Type B pancreatic cell (in vitro differentiated cells): Measurements from ENCODE around the gene SULT4A1. TPM values are rescaled to one million over a fixed set of nuclear protein-coding genes. Genes with fewer than 3 reads are reported as not detected.

Experiments used
- DNase-seq: peaks from one replicate; pipeline ENCODE4 v3.0.0; 2021; ENCODE audit warnings: mixed read lengths; ENCODE audit not compliant: unreplicated experiment; ENCODE audit errors: extremely low spot score
- H3K27ac Mint-ChIP-seq: 2 replicates; pipeline ENCODE4 v1.8.0; 2021; ENCODE audit warnings: mild to moderate bottlenecking, mixed read lengths
- H3K27me3 Mint-ChIP-seq: 2 replicates; pipeline ENCODE4 v1.8.0; 2021; ENCODE audit warnings: mixed read lengths
- H3K36me3 Mint-ChIP-seq: 2 replicates; pipeline ENCODE4 v1.8.0; 2021; ENCODE audit warnings: mixed read lengths
- H3K4me1 Mint-ChIP-seq: one replicate; pipeline ENCODE4 v1.8.0; 2021; ENCODE audit warnings: mixed read lengths; ENCODE audit not compliant: unreplicated experiment
- H3K4me3 Mint-ChIP-seq: 2 replicates; pipeline ENCODE4 v1.8.0; 2021; ENCODE audit warnings: mild to moderate bottlenecking, mixed read lengths
- H3K9me3 Mint-ChIP-seq: 2 replicates; pipeline ENCODE4 v1.8.0; 2021; ENCODE audit warnings: mixed read lengths
- total RNA-seq: library from RNA; stranded (reverse); gene quantifications from 2 replicates; pipeline ENCODE4 v1.2.1, GENCODE V29; 2021; ENCODE audit warnings: low replicate concordance
- TF ChIP-seq, protein P1 (sequence below): fragments of 200-600 bp; sonication (generic); conservative IDR thresholded peaks from 2 replicates; pipeline ENCODE4 v1.5.0; 2021; ENCODE audit warnings: antibody characterized with exemption, mild to moderate bottlenecking

SULT4A1 gene
- total RNA-seq, 1 donor from 2014 or later = 10.8 TPM

- Mint-ChIP-seq H3K4me3 (no peak overlapping the region), H3K27me3 (no peaks in the 10 kb centered on the region), H3K36me3 (no peaks in the 10 kb centered on the region), H3K27ac (no peak overlapping the region), H3K9me3 (no peaks in the 10 kb centered on the region), H3K4me1 (peaks cover 4% of the 10 kb centered on the region)
- TF ChIP-seq, protein P1, sequence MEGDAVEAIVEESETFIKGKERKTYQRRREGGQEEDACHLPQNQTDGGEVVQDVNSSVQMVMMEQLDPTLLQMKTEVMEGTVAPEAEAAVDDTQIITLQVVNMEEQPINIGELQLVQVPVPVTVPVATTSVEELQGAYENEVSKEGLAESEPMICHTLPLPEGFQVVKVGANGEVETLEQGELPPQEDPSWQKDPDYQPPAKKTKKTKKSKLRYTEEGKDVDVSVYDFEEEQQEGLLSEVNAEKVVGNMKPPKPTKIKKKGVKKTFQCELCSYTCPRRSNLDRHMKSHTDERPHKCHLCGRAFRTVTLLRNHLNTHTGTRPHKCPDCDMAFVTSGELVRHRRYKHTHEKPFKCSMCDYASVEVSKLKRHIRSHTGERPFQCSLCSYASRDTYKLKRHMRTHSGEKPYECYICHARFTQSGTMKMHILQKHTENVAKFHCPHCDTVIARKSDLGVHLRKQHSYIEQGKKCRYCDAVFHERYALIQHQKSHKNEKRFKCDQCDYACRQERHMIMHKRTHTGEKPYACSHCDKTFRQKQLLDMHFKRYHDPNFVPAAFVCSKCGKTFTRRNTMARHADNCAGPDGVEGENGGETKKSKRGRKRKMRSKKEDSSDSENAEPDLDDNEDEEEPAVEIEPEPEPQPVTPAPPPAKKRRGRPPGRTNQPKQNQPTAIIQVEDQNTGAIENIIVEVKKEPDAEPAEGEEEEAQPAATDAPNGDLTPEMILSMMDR = no peak
- DNase-seq = no peak
These were observed 28.8 kb downstream of the SULT4A1 start for GRCh38 chr22:43833286-43834240.

DNA sequence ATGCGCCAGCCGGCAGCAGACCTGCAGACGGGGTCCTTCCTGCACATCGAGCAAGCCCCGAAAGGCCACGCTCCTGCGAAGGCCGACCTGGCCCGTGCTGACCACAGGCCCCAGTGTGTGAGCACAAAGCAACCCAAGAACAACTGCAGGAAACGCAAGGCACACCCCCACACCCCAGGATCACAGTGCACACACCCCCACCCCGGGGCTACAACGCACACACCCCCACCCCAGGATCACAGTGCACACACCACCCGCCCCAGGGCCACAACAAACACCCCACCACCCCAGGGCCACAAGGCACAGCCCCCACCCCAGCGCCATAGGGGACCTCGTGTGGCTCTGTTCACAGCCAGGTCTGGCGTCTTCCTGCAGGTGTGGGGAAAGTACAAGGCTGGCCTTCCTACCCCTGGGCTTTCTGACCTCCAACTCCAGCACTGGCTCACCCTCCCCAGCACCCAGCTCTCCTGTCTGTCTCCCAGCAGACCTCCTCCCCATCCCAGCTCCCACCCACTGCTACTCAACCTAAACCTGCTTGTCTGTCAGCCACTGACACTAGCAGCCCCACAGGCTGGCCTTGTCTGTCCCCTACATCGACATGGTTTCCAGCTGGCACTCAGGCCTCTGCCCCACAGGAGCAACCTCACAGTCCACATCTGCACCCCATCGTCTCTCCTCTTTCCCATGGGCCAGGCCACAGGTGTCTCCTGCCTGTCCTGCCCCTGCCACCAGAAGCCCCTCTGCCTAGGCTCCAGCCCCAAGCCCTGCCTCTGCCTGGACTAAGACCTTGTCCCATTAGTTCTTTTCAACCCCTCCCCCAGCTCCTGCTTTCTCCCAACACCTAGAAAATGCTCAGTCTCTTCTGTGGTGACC lies 29.7 kb downstream of the SULT4A1 start:
- Mint-ChIP-seq H3K4me1 (peaks cover 4% of the 10 kb centered on the region), H3K36me3 (no peaks in the 10 kb centered on the region), H3K27ac (no peak overlapping the region), H3K9me3 (no peaks in the 10 kb centered on the region), H3K27me3 (no peaks in the 10 kb centered on the region), H3K4me3 (no peak overlapping the region)
- DNase-seq = no peak
- TF ChIP-seq, protein P1 = no peak

GRCh38 chr22:43831561-43832392 lies 30.5 kb downstream of the SULT4A1 start:
- no peaks in the 10 kb centered on the region for H3K9me3 Mint-ChIP-seq
- no peaks in the 10 kb centered on the region for H3K27me3 Mint-ChIP-seq
- no peak overlapping the region for H3K4me3 Mint-ChIP-seq
- peaks cover 4% of the 10 kb centered on the region for H3K4me1 Mint-ChIP-seq
- DNase-seq = no peak
- TF ChIP-seq, protein P1 = no peak
- H3K27ac Mint-ChIP-seq = no peak overlapping the region
- H3K36me3 Mint-ChIP-seq = no peaks in the 10 kb centered on the region

DNA sequence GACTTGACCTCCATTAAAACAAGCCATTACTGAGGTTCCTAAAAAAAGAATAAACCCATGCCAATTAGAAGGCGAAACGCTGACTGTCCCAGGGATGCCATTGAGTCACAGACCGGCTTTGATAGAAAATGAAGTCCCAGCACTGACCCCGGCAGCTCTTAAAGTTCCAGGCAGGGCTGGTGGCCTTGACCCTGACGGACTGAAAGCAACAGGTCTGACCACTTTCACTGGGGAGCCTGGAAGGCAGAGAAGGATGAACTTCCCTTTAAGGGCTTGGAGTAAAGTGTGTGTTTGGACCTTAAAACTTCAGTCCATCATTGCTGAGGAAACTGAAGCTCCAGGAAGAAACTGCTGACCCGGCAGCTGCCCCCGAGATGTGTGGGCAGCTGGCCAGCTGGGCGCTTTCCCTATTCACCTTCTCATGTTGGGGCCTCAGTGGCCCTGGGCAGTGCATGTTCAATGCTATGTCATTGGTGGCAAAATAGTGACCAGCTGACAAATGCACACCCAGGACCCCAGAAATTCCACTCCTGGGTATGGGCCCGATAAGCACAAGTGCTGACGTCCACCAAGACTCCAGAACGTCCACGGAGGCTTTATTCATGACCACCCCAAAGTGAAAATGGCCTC lies 31.3 kb downstream of the SULT4A1 start:
- Mint-ChIP-seq H3K36me3 (no peaks in the 10 kb centered on the region), H3K9me3 (no peaks in the 10 kb centered on the region), H3K4me1 (peaks cover 4% of the 10 kb centered on the region), H3K27ac (no peak overlapping the region), H3K4me3 (no peak overlapping the region), H3K27me3 (no peaks in the 10 kb centered on the region)
- TF ChIP-seq, protein P1 = no peak
- no peak for DNase-seq
